NCI-H345 (cell line): ENCODE results near the gene CPXM2.
"Not testable (repeated sequence)": the region's sequence is repeated elsewhere in the genome, so short reads cannot be mapped to it uniquely, and the experiment has no call there.

ENCODE experiments used
- DNase-seq: peaks from one replicate; lab custom pipeline; 2025; lab: John Stamatoyannopoulos, UW

CPXM2 gene

DNA sequence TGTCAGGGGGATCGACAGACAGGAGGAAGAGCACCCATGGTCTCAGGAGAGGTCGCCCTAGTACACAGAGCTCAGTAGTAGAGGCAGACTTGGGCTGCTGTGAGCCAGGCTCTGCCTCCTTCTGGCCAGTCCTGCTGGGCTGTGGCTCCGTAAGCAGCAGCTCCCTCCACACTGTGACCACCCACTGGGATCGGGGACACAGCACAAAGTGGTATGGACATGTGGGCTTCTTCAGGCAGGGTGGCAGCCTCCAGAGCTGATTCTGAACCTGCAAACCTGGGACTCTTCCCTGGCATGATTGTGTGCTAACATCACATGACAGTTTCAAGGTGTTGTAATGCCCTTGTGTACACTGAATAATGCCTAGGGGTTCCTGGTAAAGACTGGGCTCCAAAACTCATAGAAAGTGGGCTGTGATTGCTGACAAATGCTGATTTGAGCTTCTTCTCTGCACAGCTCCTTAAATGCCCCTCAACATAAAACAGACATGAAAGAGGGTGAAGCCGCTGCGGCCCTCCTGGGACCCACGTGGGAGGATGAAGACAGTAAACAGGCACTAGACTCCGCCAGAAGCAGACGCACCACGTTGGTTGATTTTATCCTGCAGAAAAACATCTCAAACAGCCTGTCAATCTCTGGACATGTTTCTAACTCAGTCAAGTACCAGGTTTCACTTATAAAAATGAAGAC is 148.7 kb downstream of the CPXM2 start:
- no peak for DNase-seq

DNA sequence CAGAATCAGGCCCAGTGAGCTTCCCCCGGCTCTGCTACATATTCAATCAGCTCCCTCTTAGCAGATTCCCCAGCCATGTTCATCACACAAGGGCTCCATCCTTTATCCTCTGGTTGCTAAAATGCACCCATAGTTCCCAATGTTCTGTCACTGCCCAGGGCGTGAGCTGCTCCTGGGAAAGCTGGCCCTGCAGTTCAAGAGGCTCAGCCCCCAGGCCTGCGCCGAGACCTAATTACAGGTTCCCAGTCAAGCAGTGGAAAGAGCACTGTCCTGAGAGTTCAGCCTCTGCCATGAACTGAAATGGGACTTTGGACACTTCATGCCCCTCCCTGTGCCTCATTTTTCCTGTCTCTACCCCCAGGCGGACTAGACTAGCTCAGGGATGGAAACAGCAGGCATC is 149.9 kb downstream of the CPXM2 start:
- no peak for DNase-seq

DNA sequence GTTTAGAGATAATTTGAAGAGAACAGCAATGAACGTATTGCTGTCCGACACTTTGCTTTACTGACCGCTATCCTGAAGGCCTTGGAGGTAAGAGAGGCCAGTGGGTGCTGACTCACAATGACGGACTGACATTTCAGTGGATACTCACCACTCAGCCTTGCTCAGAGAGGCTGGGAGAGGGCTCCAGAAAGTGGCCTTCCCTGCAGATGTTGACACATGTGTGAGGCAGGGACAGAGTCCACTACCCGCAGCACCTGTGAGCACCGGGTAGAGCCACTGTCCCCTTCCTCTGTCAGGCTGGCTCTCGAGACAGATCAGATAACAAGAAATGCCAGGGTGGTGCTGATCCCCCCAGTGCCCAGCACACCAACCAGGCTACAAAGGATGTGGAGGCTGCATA is 150.5 kb downstream of the CPXM2 start:
- DNase-seq: no peak

DNA sequence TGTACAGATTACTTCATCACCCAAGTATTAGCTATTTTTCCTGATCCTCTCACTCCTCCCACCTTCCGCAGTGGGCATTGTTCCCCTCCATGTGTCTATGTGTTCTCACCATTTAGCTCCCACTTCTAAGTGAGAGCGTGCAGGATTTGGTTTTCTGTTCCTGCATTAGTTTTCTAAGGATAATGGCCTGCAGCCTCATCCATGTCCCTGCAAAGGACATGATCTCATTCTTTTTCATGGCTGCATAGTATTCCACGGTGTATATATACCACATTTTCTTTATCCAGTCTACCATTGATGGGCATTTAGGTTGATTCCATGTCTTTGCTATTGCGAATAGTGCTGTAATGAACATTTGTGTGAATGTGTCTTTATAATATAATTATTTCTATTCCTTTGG is 154.7 kb downstream of the CPXM2 start:
- not testable (repeated sequence) for DNase-seq

DNA sequence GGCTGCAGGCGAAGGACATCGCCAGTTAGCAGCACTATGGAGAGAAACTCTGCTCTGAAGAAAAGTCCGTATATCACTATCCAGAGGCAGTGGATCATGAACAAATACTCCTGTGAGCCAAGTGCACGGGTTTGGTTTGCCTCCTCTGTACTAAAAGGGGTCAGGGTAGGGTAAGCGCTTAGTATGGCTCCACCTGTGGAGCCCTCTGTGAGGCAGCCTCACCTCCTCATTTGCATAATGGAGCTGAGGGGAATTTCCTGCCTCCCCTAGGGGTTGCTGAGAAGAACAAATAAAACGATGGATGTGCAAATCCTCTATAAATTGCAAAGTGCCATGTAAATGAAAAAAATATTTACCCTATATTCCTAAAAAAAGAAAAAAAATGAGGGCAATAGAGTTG is 162.1 kb downstream of the CPXM2 start:
- no peak for DNase-seq

DNA sequence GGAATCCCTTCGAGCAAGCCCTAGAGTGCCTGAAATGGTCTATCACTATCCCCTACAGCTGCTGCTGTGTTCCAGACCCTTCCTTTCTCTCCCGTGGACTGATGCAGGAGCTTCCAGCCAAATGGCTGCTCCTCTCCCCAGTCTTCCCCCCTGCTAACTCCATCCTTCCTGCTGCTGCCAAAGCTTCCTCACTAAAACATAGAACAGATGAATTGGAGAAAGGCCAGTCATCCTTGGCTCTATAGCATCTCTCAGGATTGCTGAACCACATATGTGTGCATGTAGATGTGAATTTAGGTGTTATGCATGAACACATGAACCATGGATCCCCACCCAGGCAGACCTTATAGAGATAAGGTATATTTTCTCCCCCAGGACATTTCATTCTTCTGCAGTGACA is 164.8 kb downstream of the CPXM2 start:
- DNase-seq: no peak

DNA sequence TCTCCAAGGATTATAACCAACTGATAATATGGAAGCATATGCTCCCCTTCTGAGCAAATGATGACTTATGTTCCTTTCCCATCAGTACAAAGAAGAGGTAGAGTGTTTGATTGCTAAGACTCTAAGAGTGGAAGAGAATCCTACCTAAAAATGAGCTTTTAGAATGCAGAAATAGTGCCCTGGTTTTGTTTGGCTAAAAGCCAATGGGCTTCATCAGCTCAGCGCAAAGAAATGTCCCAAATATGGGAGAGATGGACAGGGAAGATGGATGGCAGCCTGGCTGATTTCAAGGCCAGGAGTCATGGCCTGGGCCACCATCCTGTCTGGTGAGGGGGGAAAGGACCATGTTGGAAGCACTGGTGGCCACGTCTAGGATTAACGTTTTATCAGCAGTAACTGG is 165.2 kb downstream of the CPXM2 start:
- no peak for DNase-seq

DNA sequence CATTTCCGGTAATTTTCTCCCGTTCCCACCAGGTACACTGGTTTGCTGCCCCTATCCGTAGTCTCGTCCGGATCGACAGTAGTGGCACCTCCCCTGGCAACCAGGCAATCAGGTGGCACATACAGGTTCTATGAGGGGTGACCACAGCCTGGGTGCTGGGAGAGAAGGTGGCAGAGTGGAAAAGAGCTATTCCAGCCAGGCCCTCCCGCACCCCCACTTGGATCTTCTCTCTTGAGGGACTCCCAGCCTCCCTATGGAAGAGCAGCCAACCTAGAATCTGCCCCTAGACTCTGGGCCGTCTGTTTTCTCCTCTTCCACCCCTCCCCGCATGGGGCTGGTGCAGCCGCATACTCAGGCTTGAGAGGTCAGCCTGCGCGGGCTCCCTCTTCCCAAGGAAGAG is 166.9 kb downstream of the CPXM2 start:
- no peak for DNase-seq

DNA sequence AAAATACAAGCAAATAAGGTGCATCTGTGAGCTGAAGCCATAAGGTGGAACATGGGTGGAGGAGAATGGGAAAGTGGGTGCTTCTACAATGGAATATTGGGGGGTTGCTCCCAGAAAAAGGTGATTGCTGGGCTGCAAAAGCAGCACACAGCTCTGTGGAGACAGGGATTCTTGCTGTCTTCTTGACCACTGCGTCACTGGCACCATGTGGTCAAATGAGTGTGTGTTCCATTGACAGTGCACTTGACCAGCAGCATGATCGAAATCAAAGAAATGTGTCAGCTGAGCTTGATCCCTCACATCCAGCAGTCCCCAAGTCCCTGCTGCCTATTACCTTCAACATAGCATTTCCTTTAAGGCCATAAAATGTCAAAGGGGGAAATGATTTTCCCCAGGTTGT is 169.3 kb downstream of the CPXM2 start:
- DNase-seq: no peak

DNA sequence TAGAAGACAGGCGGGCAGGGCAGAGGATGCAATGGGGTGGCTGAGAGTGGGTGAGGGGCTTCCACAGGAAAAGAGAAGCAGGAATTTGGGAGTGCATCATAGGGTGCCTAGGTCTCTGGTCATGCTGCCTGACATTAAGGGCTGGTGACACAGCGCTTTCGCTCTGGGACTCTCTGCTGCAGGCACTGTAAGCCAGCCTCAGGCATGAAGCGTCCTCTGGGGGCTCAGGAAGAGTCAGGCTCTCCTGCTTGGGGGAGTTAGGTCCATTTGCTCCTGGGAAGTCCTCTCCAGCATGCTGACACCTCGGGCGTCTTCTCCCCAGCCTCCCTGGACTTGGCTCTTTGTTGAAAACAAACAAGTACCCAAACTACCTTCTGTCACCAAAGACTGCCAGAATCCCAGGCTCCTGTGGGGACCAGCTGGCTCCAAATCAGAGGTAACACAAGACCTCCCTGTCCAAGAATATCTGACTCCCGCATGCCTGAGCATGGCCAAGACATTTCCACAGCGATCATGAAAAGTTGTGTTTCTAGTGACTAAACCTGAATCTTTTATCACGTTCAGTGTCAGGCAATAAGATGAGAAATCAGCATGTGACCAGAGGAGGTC is 170.1 kb downstream of the CPXM2 start:
- DNase-seq: no peak

DNA sequence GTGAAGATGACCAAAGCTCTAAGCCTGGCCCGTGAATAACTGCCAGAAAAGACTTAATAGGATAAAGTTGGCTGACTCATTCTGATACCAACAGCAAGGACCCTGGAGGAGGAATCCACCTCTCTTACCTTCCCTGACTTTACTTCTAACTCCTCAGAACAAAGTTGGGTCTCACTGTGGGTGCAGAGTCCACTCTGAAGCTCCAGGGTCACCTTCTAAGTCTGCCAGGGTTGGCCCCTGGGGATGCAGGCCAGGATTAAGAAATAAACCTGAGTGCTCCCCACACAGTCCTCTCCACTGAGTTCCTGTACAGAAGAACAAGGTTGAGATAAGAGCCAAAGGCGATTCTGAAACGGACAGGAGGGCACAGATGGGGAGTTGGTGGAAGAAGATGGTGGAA is 171.1 kb downstream of the CPXM2 start:
- no peak for DNase-seq

DNA sequence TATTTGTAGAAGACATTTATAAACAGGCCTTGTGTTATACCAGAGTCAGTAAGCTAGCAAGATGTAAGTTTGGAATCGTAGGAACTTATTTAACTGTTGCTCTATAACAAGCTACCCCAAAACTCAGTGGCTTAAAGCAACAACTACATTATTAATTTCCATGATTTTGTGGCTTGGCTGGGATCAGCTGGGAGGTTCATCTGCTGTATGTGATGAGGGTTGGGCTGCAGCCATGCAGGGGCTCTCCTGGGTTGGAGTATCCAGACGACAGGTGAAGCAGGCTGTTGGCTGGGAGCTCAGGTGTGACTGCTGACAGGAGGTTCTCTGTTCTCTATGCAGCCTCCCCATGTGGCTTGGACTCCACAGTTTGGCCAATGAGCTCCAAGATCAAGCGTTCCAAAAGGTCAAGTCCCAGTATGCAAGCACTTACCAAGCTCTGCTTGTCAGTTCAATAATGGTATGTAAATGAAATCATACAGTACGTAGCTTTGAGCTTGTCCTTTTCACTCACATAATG is 173.0 kb downstream of the CPXM2 start:
- DNase-seq: no peak

DNA sequence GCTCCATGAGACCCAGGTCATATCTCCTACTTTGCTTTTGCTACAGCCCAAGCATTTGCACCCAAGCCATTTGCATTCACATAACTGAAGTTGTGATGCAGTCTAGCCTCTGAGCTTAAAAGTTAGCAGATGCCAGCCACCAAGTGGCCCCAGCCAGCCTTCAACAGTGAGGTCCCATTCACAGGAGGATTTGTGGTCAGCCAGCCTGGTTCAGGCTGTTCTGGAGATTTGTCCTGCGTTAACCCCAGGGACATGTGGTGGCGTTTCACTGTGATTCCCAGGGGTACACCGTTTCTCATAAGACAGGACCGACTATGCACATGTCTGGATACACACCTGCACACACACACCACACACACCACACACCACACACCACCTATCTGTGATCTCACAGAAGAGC is 174.3 kb downstream of the CPXM2 start:
- no peak for DNase-seq

DNA sequence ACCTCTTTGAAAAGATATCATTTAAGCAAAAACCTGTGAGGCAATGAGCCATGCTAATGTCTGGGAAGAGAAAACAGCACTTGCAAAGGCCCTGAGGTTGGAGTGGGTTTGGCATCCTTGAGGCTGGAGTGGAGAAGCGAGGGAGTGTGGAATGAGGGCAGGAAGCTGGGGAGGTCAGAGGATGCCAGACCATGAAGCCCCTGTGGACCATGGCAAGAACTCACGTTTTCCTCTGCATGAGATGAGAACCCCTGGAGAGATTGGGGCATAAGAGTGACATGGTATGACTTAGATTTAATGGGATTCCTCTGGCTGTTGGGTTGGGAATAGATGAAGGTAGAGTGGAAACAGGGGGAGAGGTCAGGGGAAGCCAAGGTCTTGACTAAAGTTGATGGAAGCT is 176.1 kb downstream of the CPXM2 start:
- no peak for DNase-seq

DNA sequence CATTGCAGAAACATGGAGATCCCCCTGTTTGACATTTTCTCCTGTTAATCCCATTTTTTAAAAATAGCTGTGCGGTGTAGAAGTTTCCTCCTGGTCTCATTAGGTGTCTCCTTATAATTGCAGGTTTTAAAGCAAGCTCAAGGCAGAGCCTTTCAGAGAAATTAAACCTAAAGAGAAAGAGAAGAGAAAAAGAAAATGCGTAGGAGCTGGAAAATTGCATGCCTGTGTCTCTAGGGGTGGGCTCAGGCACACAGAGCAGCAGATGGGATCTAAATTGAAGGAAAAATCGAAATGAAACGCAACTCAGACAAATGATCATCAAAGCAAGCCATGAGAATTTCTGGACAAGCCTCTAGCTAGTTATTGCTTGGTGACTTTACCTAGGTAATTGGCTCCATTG is 185.4 kb downstream of the CPXM2 start:
- DNase-seq: no peak

DNA sequence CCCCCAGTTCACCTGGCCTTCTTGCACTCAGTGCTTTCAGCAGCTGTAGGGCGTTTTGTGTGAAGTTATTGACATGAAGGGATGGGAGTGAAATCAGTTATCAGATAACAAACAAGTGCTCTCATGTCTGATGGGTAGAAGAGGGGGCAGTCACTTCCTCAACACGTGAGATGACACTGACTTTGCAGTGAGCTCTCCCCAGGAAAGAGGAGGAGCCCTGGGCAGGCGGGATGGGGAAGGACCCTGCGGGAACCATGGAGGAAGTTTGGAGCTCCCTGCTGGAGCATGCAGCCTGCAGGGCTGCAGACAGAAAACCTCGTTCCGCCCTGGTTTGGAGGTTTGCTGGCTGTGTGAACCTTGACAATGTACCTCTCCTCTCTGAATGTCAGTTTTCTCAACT is 186.8 kb downstream of the CPXM2 start:
- DNase-seq: peak; percentile 31

DNA sequence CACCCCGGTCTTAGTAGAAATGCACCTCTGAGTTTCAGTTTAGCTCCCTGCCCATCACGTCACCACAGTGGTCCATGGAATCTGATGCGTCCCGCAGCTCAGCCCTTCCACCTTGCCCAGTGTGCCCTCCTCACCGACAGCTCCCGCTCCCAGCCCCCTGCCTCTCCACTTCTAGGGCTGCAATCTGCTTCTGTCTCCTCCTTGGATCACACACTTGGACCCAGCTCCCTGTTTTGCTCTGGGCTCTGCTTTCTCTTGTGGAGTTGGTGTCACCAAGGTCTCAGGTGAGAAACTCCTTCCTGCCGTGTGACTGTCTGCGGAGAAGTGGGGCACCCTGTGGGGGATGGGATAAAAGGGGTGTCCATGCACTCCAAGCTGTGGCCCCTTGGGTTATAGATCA is 187.5 kb downstream of the CPXM2 start:
- DNase-seq: no peak

DNA sequence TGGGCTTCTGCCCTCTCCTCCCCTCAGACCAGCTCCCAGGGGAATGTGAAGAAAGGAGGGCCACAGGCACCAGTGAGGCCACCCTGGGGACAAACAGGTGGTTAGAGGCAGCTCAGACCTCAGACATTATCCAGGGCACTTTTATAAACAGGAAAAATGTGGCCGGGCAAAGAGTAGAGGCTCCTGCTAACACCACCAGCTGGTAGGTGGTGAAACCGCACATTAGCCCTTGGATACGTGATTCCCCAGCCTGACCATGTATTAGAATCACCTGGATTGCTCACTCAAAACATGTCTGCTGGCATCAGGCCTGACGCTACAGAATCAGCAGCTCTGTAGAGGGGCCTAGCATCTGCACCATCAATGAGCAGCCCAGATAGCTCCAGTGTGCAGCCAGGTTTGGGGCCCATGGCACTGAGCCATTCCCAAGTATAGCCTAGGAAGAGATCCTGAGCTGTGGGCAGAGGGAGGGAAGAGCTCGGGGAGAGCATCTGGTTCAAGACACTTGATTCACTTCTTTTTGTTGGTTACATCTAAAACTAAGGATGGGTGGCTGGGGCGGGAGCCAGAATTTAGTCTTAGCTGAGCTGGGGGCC is 188.3 kb downstream of the CPXM2 start:
- no peak for DNase-seq
